Tongue (tissue), 2 donors: Measurements from ENCODE around the gene APMAP. TPM values are rescaled to one million over a fixed set of nuclear protein-coding genes. Genes with fewer than 3 reads are reported as not detected.
A peak's percentile ranks its signal among the peaks of the same experiment; 100 is the strongest.
"Not testable (repeated sequence)": the region's sequence is repeated elsewhere in the genome, so short reads cannot be mapped to it uniquely, and the experiment has no call there.

Source experiments
- DNase-seq: peaks from one replicate; pipeline ENCODE4 v3.0.0-alpha.2; 2015
- total RNA-seq: library from RNA; depleted of rRNA; stranded (reverse); fragments of >200 nt; gene quantifications from one replicate; pipeline ENCODE4 v1.2.3, GENCODE V29; 2014

The APMAP gene
- total RNA-seq, 1 donor from 2014 or later: 47.4 TPM

- DNase-seq: no peak
These were observed 14.0 kb upstream of the APMAP start for GRCh38 chr20:25006431-25007167.

GRCh38 chr20:25005661-25006060 lies 13.1 kb upstream of the APMAP start:
- DNase-seq: no peak

GRCh38 chr20:25005220-25005619 lies 12.7 kb upstream of the APMAP start:
- peak; percentile 24 for DNase-seq

- DNase-seq: no peak
These were observed 10.5 kb upstream of the APMAP start for GRCh38 chr20:25003002-25003401.

GRCh38 chr20:25001323-25001722 lies 8.8 kb upstream of the APMAP start:
- DNase-seq: not testable (repeated sequence)

- peak; percentile 26 for DNase-seq
These were observed 7.8 kb upstream of the APMAP start for GRCh38 chr20:25000268-25000801.

- no peak for DNase-seq
These were observed 7.0 kb upstream of the APMAP start for GRCh38 chr20:24999568-24999967.

- no peak for DNase-seq
These were observed 6.3 kb upstream of the APMAP start for GRCh38 chr20:24998631-24999445.

GRCh38 chr20:24998121-24998520 lies 5.6 kb upstream of the APMAP start:
- no peak for DNase-seq

GRCh38 chr20:24996449-24997377 lies 4.2 kb upstream of the APMAP start:
- no peak for DNase-seq

- no peak for DNase-seq
These were observed 3.3 kb upstream of the APMAP start for GRCh38 chr20:24995741-24996448.

GRCh38 chr20:24994470-24995368 lies 2.2 kb upstream of the APMAP start:
- DNase-seq: peak; percentile 93

GRCh38 chr20:24994186-24994465 lies 1.6 kb upstream of the APMAP start:
- DNase-seq: no peak

- DNase-seq: peak; percentile 75
These were observed 1.0 kb upstream of the APMAP start for GRCh38 chr20:24993337-24994185.

- no peak for DNase-seq
These were observed 559 bp downstream of the APMAP start for GRCh38 chr20:24991897-24992486.

GRCh38 chr20:24990810-24991252 lies 1.7 kb downstream of the APMAP start:
- DNase-seq: no peak

- no peak for DNase-seq
These were observed 3.4 kb downstream of the APMAP start for GRCh38 chr20:24989162-24989561.

GRCh38 chr20:24987873-24988835 lies 4.4 kb downstream of the APMAP start:
- DNase-seq: no peak
